HepG2 (cell line): ENCODE data around the gene TBXA2R. TPM values are rescaled to one million over a fixed set of nuclear protein-coding genes. Genes with fewer than 3 reads are reported as not detected.
A peak's percentile ranks its signal among the peaks of the same experiment; 100 is the strongest.

Experiments
- ARHGAP35 ChIP-seq: sonication (generic); formaldehyde crosslinking; IDR thresholded peaks from 2 replicates; pipeline ENCODE4 v1.9.0; 2022; ENCODE audit warnings: mild to moderate bottlenecking, inconsistent platforms, moderate library complexity, missing genetic modification reagents, borderline replicate concordance
- BCL6 ChIP-seq: IDR thresholded peaks from 2 replicates; pipeline ENCODE4 v1.6.1; 2016; ENCODE audit warnings: missing genetic modification reagents, missing compliant biosample characterization
- CTCF ChIP-seq: sonication (generic); formaldehyde crosslinking; IDR thresholded peaks from 2 replicates; pipeline ENCODE4 v1.5.0; 2020; ENCODE audit warnings: mild to moderate bottlenecking, missing genetic modification reagents, moderate library complexity
- DBP ChIP-seq: sonication (generic); formaldehyde crosslinking; IDR thresholded peaks from 2 replicates; pipeline ENCODE4 v1.4.0; 2020; ENCODE audit warnings: missing genetic modification reagents; ENCODE audit errors: not compliant biosample characterization
- DNMT3B ChIP-seq: conservative IDR thresholded peaks from 2 replicates; pipeline ENCODE4 v1.6.1; 2016; ENCODE audit warnings: missing biosample characterization, control low read depth
- ELF4 ChIP-seq: sonication (generic); formaldehyde crosslinking; IDR thresholded peaks from 2 replicates; pipeline ENCODE4 v1.5.0; 2020; ENCODE audit warnings: missing genetic modification reagents, mild to moderate bottlenecking, moderate library complexity, borderline replicate concordance
- GABPB1 ChIP-seq: IDR thresholded peaks from 2 replicates; pipeline ENCODE4 v1.6.1; 2016; ENCODE audit warnings: mild to moderate bottlenecking, missing genetic modification reagents, moderate library complexity, missing compliant biosample characterization
- MAFG ChIP-seq: sonication (generic); formaldehyde crosslinking; IDR thresholded peaks from 2 replicates; pipeline ENCODE4 v1.5.1; 2020; ENCODE audit warnings: mild to moderate bottlenecking, missing genetic modification reagents
- MYC ChIP-seq: sonication (generic); formaldehyde crosslinking; IDR thresholded peaks from 2 replicates; pipeline ENCODE4 v1.9.0; 2021; ENCODE audit warnings: missing genetic modification reagents, borderline replicate concordance
- MYNN ChIP-seq: sonication (generic); formaldehyde crosslinking; IDR thresholded peaks from 2 replicates; pipeline ENCODE4 v1.4.0; 2020; ENCODE audit warnings: mild to moderate bottlenecking, low read depth, missing genetic modification reagents
- NR1H2 ChIP-seq: sonication (generic); formaldehyde crosslinking; IDR thresholded peaks from 2 replicates; pipeline ENCODE4 v1.8.1; 2022; ENCODE audit warnings: low read depth, missing genetic modification reagents, borderline replicate concordance
- NR2F2 ChIP-seq: IDR thresholded peaks from 2 replicates; pipeline ENCODE4 v1.6.1; 2012; ENCODE audit warnings: low read depth, inconsistent platforms, borderline replicate concordance
- NR3C1 ChIP-seq: sonication (generic); formaldehyde crosslinking; IDR thresholded peaks from 2 replicates; pipeline ENCODE4 v1.4.0; 2020; ENCODE audit warnings: missing genetic modification reagents
- PATZ1 ChIP-seq: sonication (generic); formaldehyde crosslinking; IDR thresholded peaks from 2 replicates; pipeline ENCODE4 v1.4.0; 2020; ENCODE audit warnings: missing genetic modification reagents
- SNAPC2 ChIP-seq: sonication (generic); formaldehyde crosslinking; IDR thresholded peaks from 2 replicates; pipeline ENCODE4 v1.8.1; 2022; ENCODE audit warnings: mild to moderate bottlenecking, missing genetic modification reagents
- TBX2 ChIP-seq: sonication (generic); formaldehyde crosslinking; IDR thresholded peaks from 2 replicates; pipeline ENCODE4 v1.5.0; 2020; ENCODE audit warnings: missing genetic modification reagents, mild to moderate bottlenecking, borderline replicate concordance
- ZBTB33 ChIP-seq: sonication (generic); formaldehyde crosslinking; IDR thresholded peaks from 2 replicates; pipeline ENCODE4 v1.4.0; 2020; ENCODE audit warnings: missing genetic modification reagents
- ZFP36L2 ChIP-seq: sonication (generic); formaldehyde crosslinking; IDR thresholded peaks from 2 replicates; pipeline ENCODE4 v1.4.0; 2020; ENCODE audit warnings: missing genetic modification reagents
- ZNF24 ChIP-seq: fragments of 450-650 bp; IDR thresholded peaks from 2 replicates; pipeline ENCODE4 v1.6.1; 2017; ENCODE audit warnings: antibody characterized with exemption, mild to moderate bottlenecking
- ZNF703 ChIP-seq: sonication (generic); formaldehyde crosslinking; IDR thresholded peaks from 2 replicates; pipeline ENCODE4 v1.5.1; 2020; ENCODE audit warnings: missing genetic modification reagents, mild to moderate bottlenecking, moderate library complexity, borderline replicate concordance
- ZNF709 ChIP-seq: sonication (generic); formaldehyde crosslinking; IDR thresholded peaks from 2 replicates; pipeline ENCODE4 v1.5.0; 2020; ENCODE audit warnings: mild to moderate bottlenecking, missing genetic modification reagents
- ZNF740 ChIP-seq: sonication (generic); formaldehyde crosslinking; IDR thresholded peaks from 2 replicates; pipeline ENCODE4 v1.4.0; 2020; ENCODE audit warnings: missing genetic modification reagents
- ZNF773 ChIP-seq: sonication (generic); formaldehyde crosslinking; IDR thresholded peaks from 2 replicates; pipeline ENCODE4 v1.4.0; 2020; ENCODE audit warnings: missing genetic modification reagents, borderline replicate concordance
- ZNF891 ChIP-seq: sonication (generic); formaldehyde crosslinking; IDR thresholded peaks from 2 replicates; pipeline ENCODE4 v1.5.0; 2020; ENCODE audit warnings: mild to moderate bottlenecking, missing genetic modification reagents
- ZSCAN25 ChIP-seq: sonication (generic); formaldehyde crosslinking; IDR thresholded peaks from 2 replicates; pipeline ENCODE4 v1.8.0; 2022; ENCODE audit warnings: mild to moderate bottlenecking, missing genetic modification reagents
- polyA plus RNA-seq, 8 experiments: library from polyadenylated mRNA; depleted of rRNA in 3 of 8; stranded (reverse) in 7 of 8; unstranded in 1 of 8; fragments of >200 nt; fragmentation: Illumina TruSeq in 4 of 8; extraction: Trizol in 4 of 8; gene quantifications; 2 replicates each; pipeline versions ENCODE4 v1.2.1 to v1.2.3, GENCODE V29; 2011 to 2016; ENCODE audit warnings: low read depth in 4 of 8, missing spikeins in 1 of 8, mixed read lengths in 1 of 8; ENCODE audit not compliant: insufficient read depth in 1 of 8
- total RNA-seq, 5 experiments: library from RNA; depleted of rRNA; stranded (reverse); fragments of >200 nt; fragmentation: Illumina TruSeq; extraction: Trizol; gene quantifications; 2 replicates each; pipeline ENCODE4 v1.2.3, GENCODE V29; 2016; ENCODE audit warnings: low read depth in 1 of 5

The TBXA2R gene
- total and polyA plus RNA-seq, 2 of the 13 experiments (the other 11 are each of a cell fraction or from before 2014, with no cell fraction given): 0.09 TPM; not detected in 1

- TF ChIP-seq ZNF703 (no peak), ZNF891 (CRISPR knock-in tag) (no peak), ZNF709 (CRISPR knock-in tag) (no peak), PATZ1 (CRISPR knock-in tag) (no peak), DNMT3B (no peak), NR2F2 (no peak), ZBTB33 (no peak), BCL6 (CRISPR knock-in tag) (no peak), ELF4 (CRISPR knock-in tag) (no peak), NR3C1 (CRISPR knock-in tag) (no peak), SNAPC2 (CRISPR knock-in tag) (no peak), ZNF740 (CRISPR knock-in tag) (no peak), MYNN (CRISPR knock-in tag) (no peak), MYC (CRISPR knock-in tag) (no peak), DBP (no peak), CTCF (CRISPR knock-in tag) (peak; percentile 89), MAFG (CRISPR knock-in tag) (peak; percentile 42; the same call in 1 of the 2 replicates), ARHGAP35 (CRISPR knock-in tag) (no peak), GABPB1 (CRISPR knock-in tag) (no peak), ZNF24 (no peak), NR1H2 (CRISPR knock-in tag) (no peak), ZFP36L2 (CRISPR knock-in tag) (no peak), TBX2 (CRISPR knock-in tag) (no peak), ZSCAN25 (CRISPR knock-in tag) (peak; percentile 73; the same call in 1 of the 2 replicates), ZNF773 (CRISPR knock-in tag) (no peak)
Observed at GRCh38 chr19:3618144-3618810, 11.6 kb upstream of the TBXA2R start (continued).
